HG03571 (cell line): ENCODE results near the gene FTO.
"Not testable (repeated sequence)": the region's sequence is repeated elsewhere in the genome, so short reads cannot be mapped to it uniquely, and the experiment has no call there.

Source experiments
- ATAC-seq: cut with Tn5 transposase; IDR thresholded peaks from one replicate; pipeline ENCODE4 v1.9.1; 2021; ENCODE audit not compliant: unreplicated experiment

The FTO gene

DNA sequence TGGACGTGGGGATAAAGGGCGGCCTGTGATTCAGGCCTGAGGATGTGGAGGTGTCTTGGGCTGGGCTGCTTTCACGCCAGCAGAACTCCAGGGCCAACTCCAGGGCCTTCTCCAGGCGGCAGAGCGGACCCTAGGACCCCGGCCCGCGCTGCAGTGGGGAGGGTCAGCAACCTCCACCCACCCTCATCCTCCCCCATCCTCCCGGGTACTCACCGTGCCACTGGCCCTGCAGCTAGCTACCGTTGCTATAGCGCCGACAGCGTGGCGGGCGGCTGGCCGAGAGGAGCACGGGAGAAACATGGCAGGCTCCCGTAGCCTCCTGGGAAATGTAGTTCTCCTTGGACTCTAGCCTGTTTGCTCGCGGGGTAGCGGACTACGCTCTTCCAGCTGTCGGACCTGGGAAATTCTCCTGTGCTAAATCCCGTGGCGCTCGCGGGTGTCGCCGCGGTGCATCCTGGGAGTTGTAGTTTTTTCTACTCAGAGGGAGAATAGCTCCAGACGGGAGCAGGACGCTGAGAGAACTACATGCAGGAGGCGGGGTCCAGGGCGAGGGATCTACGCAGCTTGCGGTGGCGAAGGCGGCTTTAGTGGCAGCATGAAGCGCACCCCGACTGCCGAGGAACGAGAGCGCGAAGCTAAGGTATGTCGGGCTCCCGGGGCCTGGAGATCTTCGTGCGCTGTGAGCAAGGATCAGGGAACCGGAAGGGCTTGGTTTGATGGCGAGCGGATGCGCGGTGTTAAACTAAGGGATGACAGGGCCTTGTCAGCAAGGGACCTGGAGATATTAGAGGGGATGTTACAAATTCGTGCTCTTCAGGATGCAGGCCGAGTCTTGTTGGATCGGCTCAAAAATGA, at the start of gene FTO, which contains the start of gene RPGRIP1L:
Gene FTO, plus strand, starts transcription at position 567 of the 855 bp plus-strand sequence.
Gene RPGRIP1L, minus strand, starts transcription at position 270 of the 855 bp plus-strand sequence. CDS start 3,136 bp downstream, outside the sequence.
- ATAC-seq = peak; percentile 99

DNA sequence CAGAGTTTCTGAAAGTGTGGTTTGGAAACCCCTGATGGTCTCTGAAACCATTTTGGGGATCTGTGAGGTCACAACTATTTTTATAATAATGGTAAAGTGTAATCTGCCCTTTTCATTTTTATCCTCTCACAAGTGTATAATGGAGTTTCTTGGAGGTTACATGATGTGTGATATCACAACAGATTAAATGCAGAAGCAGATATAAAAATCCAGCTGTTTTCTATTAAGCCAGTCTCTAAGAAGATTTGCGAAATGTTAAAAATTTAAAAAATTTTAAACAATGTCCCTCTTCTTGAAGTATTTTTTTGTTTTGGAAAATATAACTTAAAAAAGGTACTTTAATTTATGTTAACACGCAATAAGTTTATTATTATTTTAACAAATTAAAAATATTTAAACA, 49.0 kb upstream of the FTO start:
- ATAC-seq = no peak

DNA sequence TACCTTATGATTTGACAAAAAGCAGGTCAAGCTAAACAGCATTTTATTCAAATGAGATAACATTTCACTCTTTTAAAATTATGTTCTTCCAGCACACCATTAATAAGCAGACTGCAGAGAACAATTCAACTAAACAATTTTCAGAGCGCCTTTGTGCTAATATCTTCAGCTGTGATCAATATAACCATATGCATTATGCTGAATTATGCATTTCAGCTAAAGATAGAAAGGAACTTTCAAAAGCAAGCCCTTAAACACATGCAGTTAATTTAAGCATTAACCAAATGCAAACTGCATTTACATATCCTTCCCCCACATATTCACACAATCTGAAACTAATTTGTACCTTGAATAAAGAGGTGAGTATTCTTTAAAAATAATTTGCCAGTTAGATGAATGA, 41.9 kb upstream of the FTO start:
- no peak for ATAC-seq

DNA sequence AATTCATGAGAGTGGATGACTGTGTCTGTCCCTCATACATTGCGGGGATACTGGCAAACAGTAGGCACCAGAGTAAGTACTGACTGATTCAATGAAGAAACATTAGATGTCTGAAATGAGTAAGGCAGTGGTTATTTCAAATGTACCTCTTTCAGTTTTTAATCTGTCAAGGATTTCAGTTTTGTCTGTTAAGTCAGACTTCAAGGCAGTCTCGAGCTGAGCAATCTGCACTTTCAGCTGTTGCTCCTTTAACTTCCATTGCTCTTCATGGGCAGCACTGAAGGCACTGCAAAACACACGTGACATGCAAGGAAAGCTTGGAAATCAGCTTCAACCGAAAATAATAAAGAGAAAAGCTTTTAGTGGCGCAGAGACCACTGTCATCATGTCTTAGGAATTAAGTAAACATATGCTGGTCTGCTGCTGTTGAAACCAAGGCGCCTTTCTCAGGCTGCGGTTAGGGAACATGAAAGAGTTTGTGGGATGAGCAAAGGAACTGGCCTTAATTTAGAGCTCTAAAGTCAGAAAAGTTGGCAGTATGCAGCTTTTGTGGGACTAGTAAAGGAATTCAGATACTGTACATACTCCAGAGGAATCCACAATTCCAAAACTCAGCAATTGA, 39.1 kb upstream of the FTO start:
- ATAC-seq = no peak

DNA sequence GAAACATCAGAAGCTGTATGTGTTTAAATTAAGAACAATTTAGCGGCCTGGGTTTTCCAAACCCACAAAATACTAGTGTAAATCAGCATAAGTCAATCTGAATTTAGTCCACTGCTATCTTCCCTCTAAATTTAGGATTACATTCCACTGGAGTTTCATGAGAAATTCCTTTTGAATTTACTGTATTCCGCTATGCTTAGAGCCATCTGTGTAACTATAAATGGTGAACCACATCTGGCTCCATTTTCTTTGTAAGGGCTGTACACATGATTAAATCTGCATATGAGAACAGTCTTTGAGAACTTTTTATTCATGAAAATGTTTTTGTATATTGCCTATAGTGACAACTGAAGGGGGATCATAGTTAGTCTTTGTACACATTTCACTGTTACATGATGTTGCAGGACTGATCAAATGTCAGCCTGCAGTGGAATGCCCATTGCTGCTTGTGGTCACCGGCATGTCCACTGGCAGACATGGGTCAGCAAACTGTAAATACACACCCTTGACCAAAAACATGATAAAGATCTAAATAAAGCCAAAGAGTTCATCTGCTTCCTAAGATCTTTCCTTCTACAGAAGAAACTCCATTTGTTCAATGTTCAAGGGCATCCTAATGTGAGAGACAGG, 37.1 kb upstream of the FTO start:
- ATAC-seq = no peak

DNA sequence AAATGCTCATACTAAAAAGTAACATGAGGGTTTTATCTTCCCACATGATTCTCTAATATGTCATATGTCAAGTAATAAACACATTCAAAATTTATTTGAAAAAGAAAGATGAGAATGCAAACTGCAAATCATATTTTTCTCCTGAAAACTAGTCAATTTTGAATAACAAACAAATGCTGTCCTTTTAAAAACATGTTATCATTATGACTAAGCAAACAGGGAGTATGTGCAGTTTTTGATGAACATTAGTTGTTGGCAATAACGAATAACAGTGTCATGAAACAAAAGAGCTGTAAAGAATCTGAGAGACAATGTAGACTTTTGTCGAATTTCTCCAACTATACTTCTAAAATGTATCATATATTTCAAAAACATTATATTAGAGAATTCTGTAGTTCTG, 35.1 kb upstream of the FTO start:
- ATAC-seq = no peak

DNA sequence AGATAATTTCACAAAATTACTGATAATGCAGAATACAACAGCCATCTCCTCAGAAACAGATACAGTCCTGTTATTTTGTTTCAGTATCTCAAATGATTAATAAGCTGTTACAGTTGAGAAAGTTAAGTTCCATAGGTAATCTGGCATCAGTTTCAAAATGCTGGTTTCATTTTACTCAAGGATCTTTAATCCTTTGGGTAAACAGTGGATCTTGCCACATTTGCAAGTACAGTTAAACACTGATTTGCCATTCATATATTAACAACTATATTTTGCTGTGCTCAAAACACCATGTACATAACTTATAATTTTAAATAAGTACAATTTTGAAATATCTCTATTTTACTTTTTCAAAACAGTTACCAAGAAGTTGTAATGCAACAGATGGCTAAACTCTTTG, 31.5 kb upstream of the FTO start:
- no peak for ATAC-seq

DNA sequence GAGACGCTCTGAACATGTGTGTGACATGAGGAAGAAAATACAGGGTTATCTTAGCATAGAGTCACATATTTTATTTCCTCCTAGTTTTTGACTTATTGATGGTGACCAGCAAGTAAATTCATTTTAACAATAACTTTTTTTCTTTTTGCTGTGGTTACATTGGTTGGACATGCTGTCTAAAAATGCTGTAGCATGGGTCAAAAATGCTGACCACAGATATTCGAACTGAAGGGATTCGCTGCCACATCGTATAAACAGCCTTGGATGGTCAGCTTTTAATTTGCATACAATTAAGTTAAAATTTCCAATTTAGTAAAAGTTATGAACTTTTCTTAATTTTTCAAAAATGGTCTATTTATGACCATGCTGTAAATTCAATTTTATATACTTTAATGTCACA, 30.8 kb upstream of the FTO start:
- no peak for ATAC-seq

DNA sequence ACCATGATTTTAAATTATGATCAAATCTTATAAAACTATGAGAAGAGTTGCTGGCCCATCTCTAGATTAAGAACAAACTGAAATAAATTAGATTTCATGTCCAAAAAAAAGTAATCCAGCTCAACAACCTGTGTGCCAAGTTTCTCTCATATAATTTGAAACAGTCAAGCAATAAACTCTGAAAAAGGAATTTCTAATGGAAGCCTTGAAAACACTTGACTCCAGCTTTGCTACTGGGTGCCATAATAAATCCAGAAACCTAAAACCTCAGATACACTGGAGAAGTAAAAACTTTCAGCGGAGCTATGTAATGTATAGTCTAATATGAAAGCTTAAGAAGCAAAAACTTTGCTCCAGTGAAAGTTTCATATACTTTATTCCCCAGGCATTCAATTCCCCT, 25.8 kb upstream of the FTO start:
- no peak for ATAC-seq

DNA sequence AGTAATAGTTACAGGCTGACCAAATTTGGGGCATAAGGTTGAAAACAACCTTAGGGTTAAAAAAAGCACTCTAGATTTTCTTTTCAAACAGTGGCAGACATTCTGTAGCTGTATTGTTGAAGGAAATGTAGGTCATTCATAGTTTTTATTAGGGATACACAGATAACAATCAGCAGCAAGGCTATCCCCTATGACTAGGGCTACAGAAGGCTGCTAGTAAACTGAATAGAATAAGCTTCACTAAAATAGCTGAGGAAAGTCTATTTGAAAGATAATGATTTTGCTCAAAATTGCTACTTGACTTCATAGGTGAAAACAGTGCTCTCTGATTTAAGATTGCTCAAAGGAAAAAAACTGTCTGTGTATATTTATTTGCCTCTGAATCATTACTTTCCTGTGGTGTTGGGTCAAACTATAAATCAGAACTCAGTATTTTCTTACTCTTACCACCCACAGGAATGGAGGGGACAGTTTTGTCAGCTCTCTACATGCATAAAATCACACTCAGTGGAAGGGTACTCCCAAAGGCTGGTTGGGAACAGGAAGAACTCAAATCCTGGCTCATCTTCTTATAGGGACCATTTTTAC, 25.1 kb upstream of the FTO start:
- ATAC-seq = no peak

DNA sequence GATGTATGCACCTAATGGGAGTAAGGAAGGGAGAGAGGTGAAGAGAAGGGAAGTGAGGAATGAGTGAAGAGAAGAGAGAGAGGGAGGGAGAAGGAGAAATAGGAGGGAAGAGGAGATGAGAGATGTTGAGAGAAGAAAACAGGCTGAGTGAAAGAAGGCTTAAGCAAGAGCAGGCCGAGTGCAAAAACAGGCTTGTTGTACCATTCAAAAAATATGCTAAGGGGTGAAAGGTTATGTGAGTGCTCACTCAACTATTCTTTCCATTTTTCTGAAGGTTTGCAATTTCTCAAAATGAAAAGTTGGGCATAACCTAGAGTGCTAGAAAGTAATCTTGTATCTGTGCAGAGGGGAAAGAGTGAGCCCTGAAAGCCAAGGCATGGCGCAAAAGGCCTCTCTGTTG, 23.2 kb upstream of the FTO start:
- no peak for ATAC-seq

DNA sequence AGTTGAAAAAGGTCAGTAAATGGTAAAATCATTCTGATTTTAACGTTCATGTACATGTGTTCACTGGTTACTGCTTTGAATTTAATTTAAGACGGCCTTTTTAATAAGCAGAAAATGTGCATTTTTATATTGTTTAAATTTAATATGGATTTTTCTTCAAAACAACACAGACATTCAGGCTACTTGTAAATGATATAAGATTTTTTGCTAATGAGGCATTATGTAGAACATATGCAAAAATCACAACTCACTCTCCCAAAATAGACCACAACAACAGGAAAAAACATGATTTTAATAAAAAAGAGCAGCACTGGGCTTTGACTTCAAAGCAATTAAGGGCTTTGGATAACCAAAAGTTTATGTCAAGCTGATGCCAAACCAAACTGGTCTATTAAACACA, 22.6 kb upstream of the FTO start:
- no peak for ATAC-seq

DNA sequence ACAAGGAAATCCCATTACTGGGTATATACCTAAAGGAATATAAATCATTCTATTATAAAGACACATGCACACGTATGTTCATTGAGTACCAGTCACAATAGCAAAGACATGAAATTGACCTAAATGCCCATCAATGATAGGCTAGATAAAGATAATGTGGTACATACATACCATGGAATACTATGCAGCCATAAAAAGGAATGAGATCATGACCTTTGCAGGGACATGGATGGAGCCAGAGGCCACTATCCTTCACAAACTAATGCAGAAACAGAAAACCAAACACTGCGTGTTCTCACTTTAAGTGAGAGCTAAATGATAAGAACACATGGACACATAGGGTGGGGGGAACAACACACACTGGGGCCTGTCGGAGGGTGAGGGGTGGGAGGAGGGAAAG, 18.6 kb upstream of the FTO start:
- ATAC-seq = not testable (repeated sequence)

DNA sequence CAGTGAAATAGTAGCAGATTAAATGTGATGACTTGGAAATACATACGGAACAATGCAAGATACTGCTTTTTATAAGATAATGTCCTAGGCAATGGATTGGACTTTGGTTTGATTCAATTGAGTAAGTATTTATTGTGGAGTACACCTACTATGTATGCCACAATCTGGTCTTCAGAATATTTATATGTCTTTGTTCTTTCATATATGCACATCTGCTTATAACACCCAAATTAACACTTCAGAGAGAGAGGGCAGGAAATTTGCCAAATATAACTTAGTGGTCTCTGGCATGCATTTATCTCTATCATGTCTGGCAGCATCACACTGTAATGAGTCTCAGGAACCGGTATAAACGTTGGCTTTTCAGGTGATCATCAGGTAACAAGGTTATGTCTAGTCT, 17.2 kb upstream of the FTO start:
- ATAC-seq = no peak

DNA sequence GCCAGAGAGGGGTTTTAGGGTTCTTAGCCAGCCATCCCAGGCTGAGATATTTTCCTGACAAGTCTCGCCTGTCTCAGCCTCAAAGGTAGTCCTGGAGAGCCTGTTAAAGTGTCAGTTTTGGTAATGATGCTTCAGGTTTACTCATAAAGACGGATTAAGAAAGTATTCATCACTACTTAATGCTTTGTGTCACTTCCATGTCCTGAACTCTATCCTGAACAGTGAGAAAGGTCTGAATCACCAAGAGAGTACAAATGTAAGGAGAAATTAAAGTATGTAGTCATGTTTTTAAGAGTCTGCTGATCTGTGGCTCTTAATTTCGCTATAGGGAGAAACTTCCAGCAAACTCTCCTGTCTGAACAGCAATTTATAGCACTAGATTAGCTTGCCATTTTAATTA, 14.3 kb upstream of the FTO start:
- ATAC-seq = no peak

DNA sequence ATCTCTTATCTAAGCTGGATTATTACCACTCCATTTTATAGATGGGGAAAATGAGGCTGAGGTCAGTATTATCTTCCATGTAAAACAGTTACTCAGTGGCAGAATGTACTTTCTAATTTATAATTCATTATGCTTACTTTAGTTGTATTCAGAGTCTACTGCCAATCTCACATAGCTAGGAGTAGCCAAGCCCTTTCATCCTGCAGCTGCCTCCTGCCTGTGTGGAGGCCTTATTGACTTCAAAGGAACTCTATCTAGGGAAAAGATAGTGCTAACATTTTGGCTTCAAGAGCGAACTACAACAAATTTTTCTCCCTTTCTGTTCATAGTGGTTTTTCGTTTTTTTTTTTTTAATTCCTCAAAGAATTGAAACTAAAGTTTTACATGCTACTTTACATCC, 13.2 kb upstream of the FTO start:
- no peak for ATAC-seq

DNA sequence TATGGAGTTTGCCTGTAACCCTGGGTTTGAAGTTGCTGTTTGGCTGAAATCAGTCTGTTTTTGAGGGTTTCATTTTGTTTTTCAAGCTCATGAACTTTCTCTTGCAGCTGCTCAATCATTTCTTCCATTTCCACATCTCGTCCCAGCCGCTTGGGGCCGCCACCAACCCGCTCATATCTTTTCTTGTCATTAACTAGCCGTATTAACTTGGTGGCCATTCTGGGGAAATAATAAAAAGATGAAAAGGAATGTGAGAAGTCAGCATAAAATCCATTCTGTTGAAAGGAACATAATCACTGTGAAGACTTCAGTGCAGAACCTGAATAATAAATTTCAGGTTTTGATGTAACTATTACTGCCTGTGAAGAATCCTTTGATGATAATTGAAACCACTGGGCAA, 11.8 kb upstream of the FTO start:
- ATAC-seq = no peak

DNA sequence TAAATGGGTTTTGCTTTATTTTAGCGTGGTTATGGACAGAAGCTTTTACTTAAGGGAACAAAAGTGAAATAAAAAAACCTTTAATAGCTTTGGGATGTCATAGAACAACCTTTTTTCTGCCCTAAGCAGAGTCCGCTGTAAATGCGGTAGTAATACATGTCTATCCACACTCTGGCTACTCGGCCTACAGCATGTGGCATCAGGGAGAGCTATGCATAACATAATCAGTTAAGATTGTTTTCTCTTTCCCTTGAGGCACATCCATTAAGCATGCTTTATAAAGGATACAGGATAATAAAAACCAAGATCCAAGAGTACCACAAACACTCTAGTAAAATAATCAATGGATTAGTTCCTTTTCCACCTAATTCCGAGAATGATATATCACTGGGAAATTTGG, 10.6 kb upstream of the FTO start:
- no peak for ATAC-seq

DNA sequence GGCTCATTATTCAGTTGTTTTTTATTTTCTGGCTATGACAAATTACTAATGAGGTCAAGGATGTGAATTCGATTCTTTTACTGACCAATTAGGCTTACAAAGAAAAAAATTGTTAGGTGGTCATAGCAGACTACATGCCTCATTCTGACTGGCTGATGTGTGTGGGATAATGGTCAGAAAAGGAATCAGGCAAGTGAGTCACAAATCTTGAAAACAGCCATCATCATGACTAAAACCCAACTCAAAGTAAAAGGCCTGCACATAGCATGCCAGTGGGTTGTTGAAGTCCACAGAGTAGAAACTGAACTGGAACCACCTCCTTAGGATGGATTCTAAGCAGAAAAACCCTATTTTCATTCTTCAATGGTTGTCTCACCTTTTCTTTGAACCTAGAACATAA, 8.9 kb upstream of the FTO start:
- no peak for ATAC-seq

DNA sequence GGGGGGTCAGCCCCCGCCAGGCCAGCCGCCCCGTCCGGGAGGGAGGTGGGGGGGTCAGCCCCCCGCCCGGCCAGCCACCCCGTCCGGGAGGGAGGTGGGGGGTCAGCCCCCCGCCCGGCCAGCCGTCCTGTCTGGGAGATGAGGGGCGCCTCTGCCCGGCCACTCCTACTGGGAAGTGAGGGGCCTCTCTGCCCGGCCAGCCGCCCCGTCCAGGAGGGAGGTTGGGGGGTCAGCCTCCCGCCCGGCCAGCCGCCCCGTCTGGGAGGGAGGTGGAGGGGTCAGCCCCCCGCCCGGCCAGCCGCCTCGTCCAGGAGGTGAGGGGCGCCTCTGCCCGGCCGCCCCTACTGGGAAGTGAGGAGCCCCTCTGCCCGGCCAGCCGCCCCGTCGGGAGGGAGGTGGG, 5.7 kb upstream of the FTO start:
- not testable (repeated sequence) for ATAC-seq

DNA sequence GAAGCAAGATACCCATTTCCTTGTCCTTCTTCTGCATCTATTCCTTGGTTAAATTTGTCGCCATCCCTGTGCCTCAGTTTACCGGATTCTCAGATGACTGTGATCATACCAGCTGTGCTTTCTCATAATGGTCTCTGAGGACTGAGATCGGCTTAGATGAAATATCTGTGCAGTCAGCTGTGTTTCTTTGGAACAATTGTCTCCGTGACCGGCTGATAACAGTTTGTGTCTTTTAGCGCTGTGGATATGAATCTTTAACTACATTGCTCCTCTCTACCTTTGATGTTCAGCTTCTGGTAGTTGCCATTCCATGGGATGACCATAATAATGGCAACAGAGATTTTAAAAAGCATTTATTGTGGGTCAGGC, 473 bp downstream of the FTO start:
- ATAC-seq = no peak

DNA sequence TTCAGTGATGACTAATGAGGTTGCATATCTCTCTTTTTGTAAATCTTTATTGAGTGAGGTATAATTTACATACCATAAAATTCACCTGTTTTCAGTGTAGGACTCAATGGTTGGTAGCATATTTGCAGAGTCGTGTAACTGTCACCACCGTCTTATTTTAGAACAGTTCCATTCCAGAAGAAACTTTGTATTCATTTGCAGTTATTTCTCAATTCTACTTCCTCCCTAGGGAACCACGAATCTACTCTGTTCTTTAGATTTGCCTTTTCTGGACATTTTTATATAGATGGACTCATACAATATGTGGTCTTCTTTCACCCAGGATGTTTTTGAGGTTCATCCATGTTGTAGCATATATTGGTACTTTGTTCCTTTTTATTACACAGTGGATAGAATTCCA, 3.7 kb downstream of the FTO start:
- ATAC-seq = no peak
